ENCODE data around the gene NPEPPS. TPM values are rescaled to one million over a fixed set of nuclear protein-coding genes. Genes with fewer than 3 reads are reported as not detected.

The NPEPPS gene
- polyA plus RNA-seq, 1 of the 3 experiments (the other 2 are of a cell fraction): 73.2 TPM

DNA sequence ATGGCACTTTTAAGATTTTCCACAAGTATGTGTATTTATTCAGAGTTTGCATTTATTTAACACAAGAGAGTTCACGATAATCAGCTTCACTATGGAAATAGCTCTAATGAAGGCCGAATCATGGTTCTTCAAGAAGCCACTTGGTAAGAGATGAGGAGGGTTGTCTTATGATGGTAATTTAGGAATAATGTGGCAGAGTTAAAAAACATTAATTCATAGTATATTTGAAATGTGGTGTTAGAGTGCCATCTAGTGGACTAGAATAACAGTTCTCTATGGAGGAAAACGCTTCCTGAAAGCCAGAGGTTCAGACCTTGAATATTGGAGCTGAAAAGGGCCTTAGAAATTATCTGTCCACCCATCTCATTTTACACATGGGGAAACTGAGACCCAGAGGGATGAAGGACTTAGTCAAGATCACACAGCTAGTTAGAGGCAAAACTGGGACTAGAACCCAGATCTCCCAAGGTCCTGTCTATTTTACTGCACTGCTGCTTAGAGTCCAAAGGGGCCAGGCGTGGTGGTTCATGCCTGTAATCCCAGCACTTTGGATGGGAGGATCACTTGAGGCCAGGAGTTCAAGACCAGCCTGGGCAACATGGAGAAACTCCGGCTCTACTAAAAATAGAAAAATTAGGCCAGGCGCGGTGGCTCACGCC lies 85.0 kb downstream of the NPEPPS start (continued):
- TF ChIP-seq CTCF (IDR thresholded peaks at IDR 0.05): peak; percentile 95
- no peak for TF ChIP-seq NFIC (IDR thresholded peaks at IDR 0.05; ENCODE audit: borderline replicate concordance)
- no peak for TF ChIP-seq USF2 (IDR thresholded peaks at IDR 0.05; ENCODE audit: borderline replicate concordance, low read depth, low read length)

- ChIA-PET CTCF (interaction anchor here (0.9 to 4.4 kb wide), 14 partner anchors 9 to 309 kb away, joined by 3 to 19 read pairs (median 4); partner anchors contain the start of gene KPNB1), POLR2A (no interaction called here)
- peaks cover 0 to 19% of the 10 kb centered on the region in 2 experiments; a peak in 2 of 4 replicates for H3K4me1 ChIP-seq (ENCODE audit: control insufficient read depth in 1 of 2, insufficient read depth in 2 of 2, low read depth in 1 of 2, low read length in 1 of 2)
- no peak for TF ChIP-seq SMC3 (IDR thresholded peaks at IDR 0.05; ENCODE audit: low read depth, low read length)
- peak; percentile 55 for TF ChIP-seq CTCF (IDR thresholded peaks at IDR 0.05)
- peaks cover 62 to 80% of the 10 kb centered on the region in 2 experiments for H3K36me3 ChIP-seq (replicated peaks in 1 of 2; ENCODE audit: control insufficient read depth in 1 of 2, insufficient read depth in 2 of 2, low read length in 1 of 2)
- no peaks in the 10 kb centered on the region for H3K27me3 ChIP-seq (ENCODE audit: insufficient read depth)
- no peak overlapping the region for H3K9ac ChIP-seq
- no peaks in the 10 kb centered on the region for H3K9me2 ChIP-seq
- H3K79me2 ChIP-seq (ENCODE audit: insufficient read depth): peaks cover 6% of the 10 kb centered on the region; the same call in 1 of the 2 replicates
- H3K4me2 ChIP-seq: no peak overlapping the region
- no peak overlapping the region for H2AFZ ChIP-seq (ENCODE audit: low read depth)
- H4K20me1 ChIP-seq (ENCODE audit: insufficient read depth): no peaks in the 10 kb centered on the region
- no peak for DNase-seq
- H3K4me3 ChIP-seq (ENCODE audit: low read depth in 2 of 2, low read length in 1 of 2): no peak overlapping the region
- H3K27ac ChIP-seq (ENCODE audit: low read depth in 2 of 2, low read length in 1 of 2): peak overlapping the region in 1 of 2 experiments; percentile 4; a peak in 1 of 4 replicates
- 70% methylated on average over 4 of the region's 4 CpGs for WGBS (ENCODE audit: low lambda C conversion rate)
- H3K9me3 ChIP-seq: no peaks in the 10 kb centered on the region
- peaks cover 53% of the 10 kb centered on the region for H3F3A ChIP-seq (replicated peaks; ENCODE audit: insufficient read depth)
These were observed 87.5 kb downstream of the NPEPPS start for GRCh38 chr17:47618410-47618809.

DNA sequence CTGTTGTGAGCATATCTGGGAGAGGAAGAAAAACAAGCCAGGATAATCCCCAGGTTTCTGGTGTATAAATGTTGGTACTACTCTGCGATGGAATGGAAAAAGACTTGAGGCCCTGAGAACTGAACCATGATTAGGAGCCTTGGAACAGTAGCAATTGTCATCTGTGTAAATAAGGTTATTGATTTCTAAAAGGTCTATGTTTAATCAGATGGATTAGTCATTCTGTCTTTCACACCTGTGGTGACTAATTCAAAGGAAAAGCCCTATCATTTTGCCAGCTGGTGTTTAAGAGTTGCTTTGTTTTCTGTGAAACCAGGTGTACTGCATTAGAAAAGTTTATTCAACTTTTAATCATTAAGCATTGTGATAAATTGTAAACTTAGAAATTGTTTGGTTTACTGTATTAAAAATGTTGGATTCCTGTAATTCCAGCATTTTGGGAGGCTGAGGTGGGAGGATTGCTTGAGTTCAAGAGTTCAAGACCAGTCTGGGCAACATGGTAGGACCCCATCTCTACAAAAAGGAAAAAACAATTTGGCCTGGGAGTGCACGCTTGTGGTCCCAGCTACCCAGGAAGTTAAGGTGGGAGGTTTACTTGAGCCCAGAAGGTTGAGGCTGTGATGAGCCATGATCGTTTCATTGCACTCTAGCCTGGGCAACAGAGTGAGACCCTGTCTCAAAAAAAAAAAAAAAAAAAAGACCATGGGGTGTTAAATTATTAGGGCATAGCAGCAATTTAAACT lies 89.8 kb downstream of the NPEPPS start:
- H3K79me2 ChIP-seq (ENCODE audit: insufficient read depth): peaks cover 6% of the 10 kb centered on the region; the same call in 1 of the 2 replicates
- H3K9me2 ChIP-seq: no peaks in the 10 kb centered on the region
- no peak overlapping the region for H3K4me2 ChIP-seq
- H3K27ac ChIP-seq (ENCODE audit: low read depth in 2 of 2, low read length in 1 of 2): peak overlapping the region; percentile 69 to 77; a peak in 3 of 4 replicates
- H3K27me3 ChIP-seq (ENCODE audit: insufficient read depth): no peaks in the 10 kb centered on the region
- no peak overlapping the region for H3K4me3 ChIP-seq (ENCODE audit: low read depth in 2 of 2, low read length in 1 of 2)
- no peak for TF ChIP-seq GATA2 (CRISPR knock-in tag; IDR thresholded peaks at IDR 0.05)
- TF ChIP-seq ELF1 (IDR thresholded peaks at IDR 0.05): no peak
- TF ChIP-seq GABPA (IDR thresholded peaks at IDR 0.05; ENCODE audit: low read depth): no peak
- TF ChIP-seq ZBTB33 (IDR thresholded peaks at IDR 0.05; ENCODE audit: borderline replicate concordance, low read depth): no peak
- no peak for TF ChIP-seq NRF1 (IDR thresholded peaks at IDR 0.05; ENCODE audit: low read depth, low read length)
- no peak for TF ChIP-seq FOXM1 (IDR thresholded peaks at IDR 0.05; ENCODE audit: low read depth)
- TF ChIP-seq, protein P1, sequence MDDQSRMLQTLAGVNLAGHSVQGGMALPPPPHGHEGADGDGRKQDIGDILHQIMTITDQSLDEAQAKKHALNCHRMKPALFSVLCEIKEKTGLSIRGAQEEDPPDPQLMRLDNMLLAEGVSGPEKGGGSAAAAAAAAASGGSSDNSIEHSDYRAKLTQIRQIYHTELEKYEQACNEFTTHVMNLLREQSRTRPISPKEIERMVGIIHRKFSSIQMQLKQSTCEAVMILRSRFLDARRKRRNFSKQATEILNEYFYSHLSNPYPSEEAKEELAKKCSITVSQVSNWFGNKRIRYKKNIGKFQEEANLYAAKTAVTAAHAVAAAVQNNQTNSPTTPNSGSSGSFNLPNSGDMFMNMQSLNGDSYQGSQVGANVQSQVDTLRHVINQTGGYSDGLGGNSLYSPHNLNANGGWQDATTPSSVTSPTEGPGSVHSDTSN (IDR thresholded peaks at IDR 0.05): no peak
- no peak for TF ChIP-seq TCF12 (IDR thresholded peaks at IDR 0.05)
- TF ChIP-seq CHD2 (IDR thresholded peaks at IDR 0.05; ENCODE audit: low read length, partially characterized antibody): no peak
- H2AFZ ChIP-seq (ENCODE audit: low read depth): no peak overlapping the region
- no peaks in the 10 kb centered on the region for H3K9me3 ChIP-seq
- CTCF ChIA-PET: interaction anchor here (0.7 to 4.4 kb wide), 3 partner anchors 10 to 621 kb away, joined by 3 to 19 read pairs (median 3); no protein-coding TSS in a partner anchor
- no peak for DNase-seq
- peaks cover 46% of the 10 kb centered on the region for H3F3A ChIP-seq (replicated peaks; ENCODE audit: insufficient read depth)
- H3K36me3 ChIP-seq (replicated peaks in 1 of 2; ENCODE audit: control insufficient read depth in 1 of 2, insufficient read depth in 2 of 2, low read length in 1 of 2): peaks cover 59 to 75% of the 10 kb centered on the region in 2 experiments
- H3K4me1 ChIP-seq (ENCODE audit: control insufficient read depth in 1 of 2, insufficient read depth in 2 of 2, low read depth in 1 of 2, low read length in 1 of 2): peaks cover 0 to 19% of the 10 kb centered on the region in 2 experiments; a peak in 2 of 4 replicates
- H4K20me1 ChIP-seq (ENCODE audit: insufficient read depth): no peaks in the 10 kb centered on the region
- peak overlapping the region; percentile 38; the same call in 1 of the 2 replicates for H3K9ac ChIP-seq
- 94% methylated on average over 3 of the region's 3 CpGs for WGBS (ENCODE audit: low lambda C conversion rate)
- POLR2A ChIA-PET: interaction anchor here (0.6 kb wide), 2 partner anchors 9 to 11 kb away, joined by 3 to 4 read pairs; no protein-coding TSS in a partner anchor

All from SK-N-SH (cell line).